ENCODE measurements around the gene APOBEC3G.

DNA sequence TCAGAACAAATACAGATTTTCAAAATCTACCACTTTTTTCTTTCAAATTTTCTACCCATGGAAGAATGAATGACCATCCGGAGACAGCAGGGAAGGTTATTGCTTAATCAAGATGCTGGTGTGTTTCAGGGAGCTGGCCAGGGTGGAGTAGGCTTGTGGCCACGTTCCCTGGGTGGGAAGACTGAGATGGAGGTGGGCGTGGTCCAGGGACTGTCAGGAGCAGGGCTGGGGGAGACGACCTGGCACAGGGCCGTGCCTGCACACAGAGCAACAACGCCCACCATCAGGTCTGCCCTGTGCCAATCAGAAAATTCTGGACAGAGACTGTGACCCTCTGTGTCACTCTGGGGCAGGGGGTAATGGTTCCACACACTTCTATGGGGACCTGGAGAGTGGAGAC lies 12.9 kb downstream of the APOBEC3G start:
- TF ChIP-seq ATF2 (CRISPR knock-in tag; IDR thresholded peaks at IDR 0.05) (no peak), CTCF (CRISPR knock-in tag; IDR thresholded peaks at IDR 0.05) (no peak), EP300 (IDR thresholded peaks at IDR 0.05; ENCODE audit: low read depth in 2 of 2, low read length in 2 of 2) (no peak), EP300 (CRISPR knock-in tag; IDR thresholded peaks at IDR 0.05; ENCODE audit: borderline replicate concordance) (no peak), HBP1 (CRISPR knock-in tag; IDR thresholded peaks at IDR 0.05; ENCODE audit: low read depth) (no peak), ZNF660 (CRISPR knock-in tag; IDR thresholded peaks at IDR 0.05; ENCODE audit: borderline replicate concordance, low read depth) (no peak), RBAK (CRISPR knock-in tag; IDR thresholded peaks at IDR 0.05) (no peak), ZNF775 (CRISPR knock-in tag; IDR thresholded peaks at IDR 0.05; ENCODE audit: borderline replicate concordance) (no peak), ZNF510 (CRISPR knock-in tag; IDR thresholded peaks at IDR 0.05; ENCODE audit: low read depth) (no peak), ARNT (IDR thresholded peaks at IDR 0.05) (no peak), SAFB2 (CRISPR knock-in tag; IDR thresholded peaks at IDR 0.05; ENCODE audit: borderline replicate concordance, low read depth) (no peak), ARNTL (CRISPR knock-in tag; IDR thresholded peaks at IDR 0.05) (no peak)
- TF ChIP-seq, protein P1, sequence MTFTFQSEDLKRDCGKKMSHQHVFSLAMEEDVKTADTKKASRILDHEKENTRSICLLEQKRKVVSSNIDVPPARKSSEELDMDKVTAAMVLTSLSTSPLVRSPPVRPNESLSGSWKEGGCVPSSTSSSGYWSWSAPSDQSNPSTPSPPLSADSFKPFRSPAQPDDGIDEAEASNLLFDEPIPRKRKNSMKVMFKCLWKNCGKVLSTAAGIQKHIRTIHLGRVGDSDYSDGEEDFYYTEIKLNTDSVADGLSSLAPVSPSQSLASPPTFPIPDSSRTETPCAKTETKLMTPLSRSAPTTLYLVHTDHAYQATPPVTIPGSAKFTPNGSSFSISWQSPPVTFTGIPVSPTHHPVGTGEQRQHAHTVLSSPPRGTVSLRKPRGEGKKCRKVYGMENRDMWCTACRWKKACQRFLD (CRISPR knock-in tag; IDR thresholded peaks at IDR 0.05; ENCODE audit: borderline replicate concordance) = no peak

Data from HepG2 (cell line).